HCT116 (cell line): ENCODE results near the gene SHROOM1.
"Not testable (repeated sequence)": the region's sequence is repeated elsewhere in the genome, so short reads cannot be mapped to it uniquely, and the experiment has no call there.

Source experiments
- CTCF ChIP-seq, 3 experiments: fragments of 200-600 bp in 1 of 3; sonication (generic) in 1 of 3; IDR thresholded peaks in 2 of 3; conservative IDR thresholded peaks in 1 of 3; 2 replicates each; pipeline ENCODE4 v1.5.1; 2012 to 2017; ENCODE audit warnings: low read depth in 2 of 3, low read length in 2 of 3, antibody characterized with exemption in 1 of 3, borderline replicate concordance in 1 of 3, control low read depth in 1 of 3, mild to moderate bottlenecking in 1 of 3, mixed read lengths in 1 of 3, mixed run types in 1 of 3, moderate library complexity in 1 of 3; ENCODE audit not compliant: insufficient read depth in 1 of 3
- ELF1 ChIP-seq: IDR thresholded peaks from 2 replicates; pipeline ENCODE4 v1.6.1; 2012; ENCODE audit warnings: low read depth, borderline replicate concordance
- EZH2 ChIP-seq: fragments of 200-600 bp; sonication (generic); IDR thresholded peaks from 2 replicates; pipeline ENCODE4 v1.6.1; 2017; ENCODE audit warnings: antibody characterized with exemption, mixed run types
- POLR2AphosphoS5 ChIP-seq: IDR thresholded peaks from 2 replicates; pipeline ENCODE4 v1.6.1; 2011; ENCODE audit warnings: mild to moderate bottlenecking, low read depth, low read length, moderate library complexity
- RAD21 ChIP-seq: IDR thresholded peaks from 2 replicates; pipeline ENCODE4 v1.6.1; 2012; ENCODE audit warnings: low read depth, mild to moderate bottlenecking
- ZFX ChIP-seq: fragments of 450-650 bp; IDR thresholded peaks from 2 replicates; pipeline ENCODE4 v1.6.1; 2017

GRCh38 chr5:132802685-132803066 is 27.8 kb downstream of the SHROOM1 start:
- not testable (repeated sequence) for TF ChIP-seq ELF1; CTCF (IDR thresholded peaks at IDR 0.05 in 2 of 3, conservative IDR thresholded peaks at IDR 0.05 in 1 of 3; ENCODE audit: borderline replicate concordance in 1 of 3, insufficient read depth in 1 of 3, low read depth in 2 of 3, low read length in 2 of 3); EZH2; POLR2AphosphoS5; RAD21; ZFX
